GM18951 (cell line): ENCODE data around the gene PDGFRB.

Experiments used
- POLR2A ChIP-seq: IDR thresholded peaks from 4 replicates; pipeline ENCODE4 v1.6.1; 2011; ENCODE audit warnings: mild to moderate bottlenecking; ENCODE audit not compliant: insufficient read length, insufficient read depth; ENCODE audit errors: extremely low read depth
- in situ Hi-C: fragments of 300-500 bp; cut with MboI; formaldehyde crosslinking; loops from one replicate; pipeline ENCODE4 v1.12.0; 2022; ENCODE audit warnings: low sequenced_read_pairs, mixed read lengths, inconsistent platforms; ENCODE audit not compliant: unreplicated experiment

PDGFRB gene

GRCh38 chr5:150142185-150142958 is 13.3 kb downstream of the PDGFRB start:
- in situ Hi-C loops, result no loop called here
- TF ChIP-seq POLR2A, result no peak

- no peak for TF ChIP-seq POLR2A
- in situ Hi-C loops, result no loop called here
Measured at GRCh38 chr5:150141544-150142184, 14.0 kb downstream of the PDGFRB start.

DNA sequence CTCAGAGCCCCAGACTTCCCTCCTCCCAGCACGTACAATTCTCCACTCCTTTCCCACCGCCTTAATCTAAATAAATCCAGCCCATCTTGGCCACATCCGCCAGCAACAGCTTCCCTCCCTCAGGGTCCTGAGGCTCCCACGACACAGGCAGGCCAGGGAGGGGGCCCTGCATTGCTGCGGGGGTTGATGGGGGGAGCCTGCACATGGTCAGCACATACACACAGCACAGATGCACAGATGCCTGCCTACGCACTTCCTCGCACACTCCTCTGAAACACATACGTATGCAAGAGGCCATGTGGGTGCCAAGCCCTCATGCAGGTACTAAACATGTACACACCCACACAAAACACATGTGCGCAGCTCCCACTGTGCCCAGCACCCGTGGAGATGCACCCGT is 14.8 kb downstream of the PDGFRB start:
- no peak for TF ChIP-seq POLR2A
- in situ Hi-C loops, result no loop called here

- in situ Hi-C loops, result no loop called here
- no peak for TF ChIP-seq POLR2A
Measured at GRCh38 chr5:150139334-150139733, 16.3 kb downstream of the PDGFRB start.

DNA sequence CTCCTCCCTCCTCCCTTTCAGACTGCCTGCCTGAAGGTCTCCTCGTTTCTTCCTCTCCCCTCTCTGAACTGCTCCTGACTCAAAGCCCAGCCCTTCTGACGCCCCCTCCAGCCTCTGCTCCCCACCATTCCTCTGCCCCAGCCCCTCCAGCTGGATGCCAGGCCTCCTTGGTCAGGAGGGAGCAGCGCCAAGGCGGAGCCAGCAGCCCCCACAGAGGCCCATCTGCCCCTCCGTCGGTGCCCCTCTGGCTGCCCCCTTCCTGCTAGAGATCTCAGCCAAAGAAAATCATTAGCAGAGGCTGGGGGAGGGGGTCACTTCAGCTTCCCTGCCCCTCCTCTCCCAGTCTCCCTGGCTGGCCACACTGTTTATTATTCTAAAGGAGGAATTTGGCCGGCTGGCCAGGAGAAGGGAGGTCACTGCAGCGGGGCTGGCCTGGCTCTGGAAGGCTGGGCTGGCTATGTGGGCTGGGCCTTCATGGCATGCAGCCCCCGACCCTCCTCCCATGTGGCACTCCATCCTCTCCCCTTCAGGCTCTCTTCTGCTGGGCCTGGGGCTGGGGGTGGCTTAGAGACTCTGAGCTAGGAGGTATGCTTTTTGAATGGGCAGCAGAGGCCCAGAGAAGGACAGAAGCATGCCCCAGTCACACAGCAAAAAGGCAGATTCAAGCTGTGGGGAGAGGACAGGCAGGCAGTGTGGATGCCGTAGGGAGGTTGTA is 16.9 kb downstream of the PDGFRB start:
- TF ChIP-seq POLR2A, result no peak
- in situ Hi-C loops, result no loop called here

- in situ Hi-C loops, result no loop called here
- TF ChIP-seq POLR2A, result no peak
Measured at GRCh38 chr5:150137997-150138396, 17.6 kb downstream of the PDGFRB start.

- in situ Hi-C loops, result no loop called here
- no peak for TF ChIP-seq POLR2A
Measured at GRCh38 chr5:150137168-150137957, 18.3 kb downstream of the PDGFRB start.

GRCh38 chr5:150136305-150137167 is 19.1 kb downstream of the PDGFRB start:
- no peak for TF ChIP-seq POLR2A
- in situ Hi-C loops, result no loop called here

DNA sequence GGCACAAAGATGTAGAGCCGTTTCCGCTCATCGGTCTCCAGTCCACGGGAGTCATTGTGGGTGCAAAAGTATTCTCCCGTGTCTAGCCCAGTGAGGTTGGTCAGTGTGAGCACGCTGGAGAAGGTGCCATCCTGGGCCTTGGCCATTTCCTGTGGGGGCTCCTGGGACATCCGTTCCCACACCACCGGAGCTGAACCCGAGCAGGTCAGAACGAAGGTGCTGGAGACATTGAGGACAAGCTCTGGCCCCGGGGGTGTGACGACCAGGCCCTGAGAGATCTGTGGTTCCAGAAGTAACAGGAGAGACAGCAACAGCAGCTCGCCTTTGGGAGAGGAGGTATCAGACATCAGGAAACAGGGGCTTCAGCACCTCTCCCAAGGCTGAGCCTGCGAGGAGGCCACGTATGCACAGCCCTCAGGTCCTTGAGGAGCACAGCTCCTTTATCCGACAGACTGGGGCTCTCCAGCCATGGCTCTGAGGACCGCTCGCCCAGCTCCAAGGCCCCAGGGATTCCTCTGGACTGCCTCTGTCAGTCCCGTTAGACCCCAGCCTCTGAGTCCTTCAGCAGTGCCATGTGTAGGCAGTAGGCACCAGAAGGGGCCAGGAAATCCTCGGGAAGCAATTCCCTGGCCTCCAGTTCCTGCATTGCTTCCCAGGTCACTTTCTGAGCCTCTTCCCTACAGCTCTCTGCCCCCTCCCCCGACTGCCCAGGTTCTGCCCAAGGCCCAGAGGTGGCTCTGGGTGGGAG is 19.9 kb downstream of the PDGFRB start:
- TF ChIP-seq POLR2A, result no peak
- in situ Hi-C loops, result no loop called here

DNA sequence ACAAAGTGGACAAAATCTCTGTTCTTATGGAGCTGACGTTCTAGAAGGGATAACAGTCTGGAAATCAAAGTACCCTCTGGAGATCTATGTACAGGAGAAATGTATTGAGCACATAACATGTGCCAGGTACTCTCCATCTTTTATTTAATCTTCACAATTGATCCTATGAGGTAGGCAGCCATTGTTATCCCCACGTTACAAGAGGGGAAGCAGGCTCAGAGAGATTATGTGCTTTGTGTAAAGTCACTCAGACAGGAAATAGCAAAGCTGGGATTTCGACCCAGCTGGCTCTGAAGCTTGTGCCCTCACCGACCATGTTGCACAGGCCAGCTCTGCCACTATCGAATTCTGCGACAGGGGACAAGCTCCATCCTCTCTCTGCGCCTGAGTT is 21.5 kb downstream of the PDGFRB start:
- TF ChIP-seq POLR2A, result no peak
- in situ Hi-C loops, result no loop called here

- in situ Hi-C loops, result no loop called here
Measured at GRCh38 chr5:150133581-150134197, 22.0 kb downstream of the PDGFRB start.

GRCh38 chr5:150132740-150133139 is 22.9 kb downstream of the PDGFRB start:
- in situ Hi-C loops, result no loop called here
- no peak for TF ChIP-seq POLR2A

More at GRCh38 chr5:150133581-150134197, 22.0 kb downstream of the PDGFRB start:
- no peak for TF ChIP-seq POLR2A
